ENCODE results near the gene PGAM4.
"Not testable (repeated sequence)": the region's sequence is repeated elsewhere in the genome, so short reads cannot be mapped to it uniquely, and the experiment has no call there.

- TF ChIP-seq CTCF (conservative IDR thresholded peaks at IDR 0.05 in 1 of 2, IDR thresholded peaks at IDR 0.05 in 1 of 2; ENCODE audit: extremely low read depth in 1 of 2, insufficient read depth in 1 of 2, low read depth in 1 of 2, low read length in 2 of 2); EZH2 (IDR thresholded peaks at IDR 0.05; ENCODE audit: borderline replicate concordance, low read length): not testable (repeated sequence)
These were observed 50.1 kb downstream of the PGAM4 start for GRCh38 chrX:77919370-77919769.
